Activated naive CD4-positive, alpha-beta T cell treated with anti-CD3 and anti-CD28 coated beads, Interleukin-2, amount 50 U/mL, for 16 hours (primary cell): ENCODE measurements around the gene WDR1.

ENCODE experiments used
- DNase-seq: peaks from one replicate; pipeline ENCODE4 v3.0.0-alpha.2; 2020

The WDR1 gene

GRCh38 chr4:10066206-10066605 lies 50.4 kb downstream of the WDR1 start:
- no peak for DNase-seq

- DNase-seq, result no peak
Observed at GRCh38 chr4:10063544-10064300, 52.9 kb downstream of the WDR1 start.

GRCh38 chr4:10061650-10062415 lies 54.8 kb downstream of the WDR1 start:
- DNase-seq, result no peak

GRCh38 chr4:10058371-10058770 lies 58.2 kb downstream of the WDR1 start:
- DNase-seq, result no peak

- no peak for DNase-seq
Observed at GRCh38 chr4:10057023-10057395, 59.6 kb downstream of the WDR1 start.

GRCh38 chr4:10056334-10057022 lies 60.1 kb downstream of the WDR1 start:
- no peak for DNase-seq

GRCh38 chr4:10055871-10056270 lies 60.7 kb downstream of the WDR1 start:
- DNase-seq, result no peak

GRCh38 chr4:10054571-10055041 lies 62.0 kb downstream of the WDR1 start:
- no peak for DNase-seq

- DNase-seq, result no peak
Observed at GRCh38 chr4:10053635-10054453, 62.8 kb downstream of the WDR1 start.

GRCh38 chr4:10051517-10052135 lies 65.0 kb downstream of the WDR1 start:
- no peak for DNase-seq

- DNase-seq, result no peak
Observed at GRCh38 chr4:10050721-10051120, 65.9 kb downstream of the WDR1 start.

GRCh38 chr4:10050261-10050661 lies 66.3 kb downstream of the WDR1 start:
- no peak for DNase-seq

- DNase-seq, result no peak
Observed at GRCh38 chr4:10048941-10049697, 67.5 kb downstream of the WDR1 start.

GRCh38 chr4:10047967-10048366 lies 68.6 kb downstream of the WDR1 start:
- DNase-seq, result no peak

- DNase-seq, result no peak
Observed at GRCh38 chr4:10046471-10046870, 70.1 kb downstream of the WDR1 start.

- no peak for DNase-seq
Observed at GRCh38 chr4:10045481-10045880, 71.1 kb downstream of the WDR1 start.

GRCh38 chr4:10041036-10041435 lies 75.6 kb downstream of the WDR1 start:
- DNase-seq, result no peak

- no peak for DNase-seq
Observed at GRCh38 chr4:10040049-10040892, 76.3 kb downstream of the WDR1 start.

GRCh38 chr4:10036807-10037342 lies 79.7 kb downstream of the WDR1 start:
- DNase-seq, result no peak

GRCh38 chr4:10035130-10035529 lies 81.5 kb downstream of the WDR1 start:
- DNase-seq, result no peak
